K562 (cell line): ENCODE results near the gene RNF151. TPM values are rescaled to one million over a fixed set of nuclear protein-coding genes. Genes with fewer than 3 reads are reported as not detected.

Experiments
- ATAC-seq: fragments of 200-7000 bp; cut with Tn5 transposase; 3 replicates; pipeline ENCODE4 v1.9.1; 2020; ENCODE audit warnings: moderate library complexity
- BruUV-seq: library from RNA; stranded (reverse); fragments of 400-500 nt; replicated peaks from 2 replicates; lab custom pipeline; 2021; lab: Mats Ljungman, UMichigan
- CTCF ChIA-PET: fragments of 300-600 bp; formaldehyde crosslinking; extraction: SDS; loops from one replicate; lab custom pipeline; 2021; ENCODE audit warnings: low intra/inter-chr PET ratio; lab: Yijun Ruan, JAX
- POLR2A ChIA-PET: fragments of 300-600, 350-650 bp; sonication (Branson Sonifier 250); formaldehyde crosslinking; extraction: SDS; loops from one replicate; lab custom pipeline; 2021; ENCODE audit warnings: antibody characterized with exemption, inconsistent platforms; lab: Yijun Ruan, JAX
- DNase-seq, 4 experiments: peaks; one replicate each; pipeline versions ENCODE4 v3.0.0 to v3.0.0-alpha.2; 2011 to 2018; ENCODE audit warnings: low spot score in 3 of 4, mixed read lengths in 3 of 4; ENCODE audit errors: extremely low read depth in 1 of 4
- FAIRE-seq: peaks from 2 replicates; lab custom pipeline; 2011; peaks lifted over from hg19 to GRCh38; lab: Jason Lieb, UNC
- H2AFZ ChIP-seq: 2 replicates; pipeline ENCODE4 v1.6.0; 2011; ENCODE audit warnings: low read depth, low read length, control low read depth, inconsistent platforms
- H3K27ac ChIP-seq: fragments of 200-600 bp; 3 replicates; pipeline ENCODE4 v1.8.0; 2011; ENCODE audit warnings: low read depth, mild to moderate bottlenecking, control low read depth, inconsistent platforms, low read length, moderate library complexity, mixed read lengths; ENCODE audit errors: extremely low read depth
- H3K27me3 ChIP-seq, 2 experiments: fragments of 300-600 bp in 1 of 2; 2 replicates in 1 of 2; 3 replicates in 1 of 2; pipeline versions ENCODE4 v1.6.0 to v1.8.0; 2011; ENCODE audit warnings: inconsistent platforms in 2 of 2, low read length in 2 of 2, mild to moderate bottlenecking in 1 of 2, mixed read lengths in 1 of 2, moderate library complexity in 1 of 2; ENCODE audit not compliant: control insufficient read depth in 2 of 2, insufficient read depth in 2 of 2
- H3K36me3 ChIP-seq: fragments of 300-600 bp; 3 replicates; pipeline ENCODE4 v1.8.0; 2011; ENCODE audit warnings: mild to moderate bottlenecking, low read length, inconsistent platforms; ENCODE audit not compliant: control insufficient read depth, insufficient read depth
- H3K4me1 ChIP-seq, 2 experiments: fragments of 200-600 bp in 1 of 2; replicated peaks in 1 of 2; 2 replicates in 1 of 2; 3 replicates in 1 of 2; pipeline versions ENCODE4 v1.5.1 to v1.8.0; 2011; ENCODE audit warnings: inconsistent platforms in 2 of 2, low read length in 2 of 2, mild to moderate bottlenecking in 1 of 2, mixed read lengths in 1 of 2, moderate library complexity in 1 of 2; ENCODE audit not compliant: control insufficient read depth in 2 of 2, insufficient read depth in 2 of 2
- H3K4me2 ChIP-seq: 2 replicates; pipeline ENCODE4 v1.6.1; 2011; ENCODE audit warnings: low read length, control low read depth, inconsistent platforms, mixed read lengths; ENCODE audit not compliant: insufficient read depth
- H3K4me3 ChIP-seq: fragments of 200-600 bp; sonication (generic), shearing (Covaris generic); 2 replicates; pipeline ENCODE4 v1.5.1; 2016; ENCODE audit warnings: control low read depth, inconsistent platforms
- H3K79me2 ChIP-seq: fragments of 200-600 bp; 3 replicates; pipeline ENCODE4 v1.8.0; 2011; ENCODE audit warnings: low read length, inconsistent platforms; ENCODE audit not compliant: control insufficient read depth, insufficient read depth
- H3K9ac ChIP-seq, 2 experiments: 2 replicates each; pipeline versions ENCODE4 v1.6.0 to v1.6.1; 2011; ENCODE audit warnings: low read depth in 2 of 2, low read length in 2 of 2, control low read depth in 1 of 2, inconsistent platforms in 1 of 2, mild to moderate bottlenecking in 1 of 2, mixed read lengths in 1 of 2; ENCODE audit not compliant: insufficient read depth in 1 of 2
- H3K9me1 ChIP-seq: one replicate; pipeline ENCODE4 v1.6.0; 2011; ENCODE audit warnings: inconsistent platforms, mild to moderate bottlenecking, low read length, moderate library complexity; ENCODE audit not compliant: control insufficient read depth, insufficient read depth
- H3K9me3 ChIP-seq: replicated peaks from 2 replicates; pipeline ENCODE4 v1.5.1; 2011; ENCODE audit warnings: low read depth, low read length, inconsistent platforms; ENCODE audit not compliant: control insufficient read depth, insufficient read depth
- H4K20me1 ChIP-seq: replicated peaks from 2 replicates; pipeline ENCODE4 v1.6.1; 2011; ENCODE audit warnings: low read length, inconsistent platforms, mixed read lengths; ENCODE audit not compliant: control insufficient read depth, insufficient read depth
- CEBPG ChIP-seq, 3 experiments: fragments of 200-800 bp in 1 of 3; sonication (Bioruptor generic) in 1 of 3; sonication (generic) in 1 of 3; formaldehyde crosslinking in 1 of 3; IDR thresholded peaks in 2 of 3; conservative IDR thresholded peaks in 1 of 3; 2 replicates each; pipeline versions ENCODE4 v1.6.1 to v1.8.0; 2016 to 2022; ENCODE audit warnings: missing compliant biosample characterization in 2 of 3, missing genetic modification characterization in 2 of 3, mild to moderate bottlenecking in 1 of 3, missing genetic modification reagents in 1 of 3
- POLR2G ChIP-seq: fragments of 200-400 bp; formaldehyde crosslinking; IDR thresholded peaks from 2 replicates; pipeline ENCODE4 v1.6.1; 2017; ENCODE audit warnings: low read depth, mild to moderate bottlenecking, antibody characterized with exemption, low read length, moderate library complexity
- WGBS: fragments of 100-300 bp; shearing (Covaris generic); methylation state at CpG from one replicate; pipeline ENCODE4 v1.1.6; 2016; ENCODE audit warnings: low coverage, mixed read lengths; ENCODE audit not compliant: insufficient coverage; ENCODE audit errors: missing lambda C conversion rate; 5-methylcytosine and 5-hydroxymethylcytosine counted together
- in situ Hi-C: fragments of 300-500 bp; cut with MboI; formaldehyde crosslinking; loops from 4 replicates; pipeline ENCODE4 v1.15.0; 2018; ENCODE audit warnings: inconsistent platforms, mixed read lengths
- intact Hi-C: fragments of 100-400 bp; cut with micrococcal nuclease; formaldehyde crosslinking; loops from 2 replicates; pipeline ENCODE4 v1.14.2; 2022
- polyA plus RNA-seq, 8 experiments: library from polyadenylated mRNA; depleted of rRNA in 4 of 8; stranded (reverse) in 5 of 8; unstranded in 3 of 8; fragments of >200 nt; fragmentation: Nextera tagmentation in 2 of 8; fragmentation: Illumina TruSeq in 1 of 8; extraction: Ambion mirVana in 2 of 8; extraction: Trizol in 1 of 8; gene quantifications; 2 replicates each; pipeline versions ENCODE4 v1.2.1 to v1.2.3, GENCODE V29; 2011 to 2014; ENCODE audit warnings: inconsistent platforms in 1 of 8, missing spikeins in 1 of 8
- total RNA-seq, 7 experiments: library from RNA; depleted of rRNA in 6 of 7; stranded (reverse); fragments of >200 nt in 6 of 7; fragmentation: Illumina TruSeq in 2 of 7; extraction: Trizol in 2 of 7; gene quantifications; 2 replicates each; pipeline versions ENCODE4 v1.2.1 to v1.2.3, GENCODE V29; 2011 to 2021; ENCODE audit warnings: low replicate concordance in 1 of 7

Gene RNF151
- total and polyA plus RNA-seq, 9 of the 15 experiments (the other 6 are each of a cell fraction or from before 2014, with no cell fraction given) = not detected

- ATAC-seq = no peak
- CTCF ChIA-PET = no interaction called here
- FAIRE-seq = no peak
- Histone ChIP-seq H3K4me1 (peaks cover 7 to 76% of the 10 kb centered on the region in 2 experiments; a peak in 4 of 5 replicates), H3K9me1 (no peaks in the 10 kb centered on the region), H3K27me3 (no peaks in the 10 kb centered on the region), H2AFZ (no peak overlapping the region), H3K79me2 (peaks cover 38% of the 10 kb centered on the region), H4K20me1 (no peaks in the 10 kb centered on the region)
- in situ Hi-C loops = no loop called here
- BruUV-seq = no TSS peak
- TF ChIP-seq CEBPG (CRISPR knock-in tag; IDR thresholded peaks at IDR 0.05) (no peak), CEBPG (tag; conservative IDR thresholded peaks at IDR 0.05 in 1 of 2, IDR thresholded peaks at IDR 0.05 in 1 of 2) (no peak), POLR2G (peak; percentile 21; the same call in 1 of the 2 replicates)
- TF ChIP-seq, all 486 proteins: peak for 1
- POLR2A ChIA-PET = interaction anchor here (1.4 to 1.8 kb wide), 2 partner anchors 9 to 18 kb away, joined by 3 to 10 read pairs; partner anchors contain the start of gene RPS2
- Histone ChIP-seq H3K27ac (no peak overlapping the region), H3K9ac (peak overlapping the region in 1 of 2 experiments; percentile 56; a peak in 2 of 4 replicates), H3K36me3 (peaks cover 53% of the 10 kb centered on the region; the same call in 2 of the 3 replicates), H3K4me3 (peak overlapping the region; percentile 8; the same call in 1 of the 2 replicates), H3K9me3 (no peaks in the 10 kb centered on the region), H3K4me2 (no peak overlapping the region)
- intact Hi-C loops = no loop called here
- no peak for DNase-seq
- 83% methylated on average over 10 of the region's 16 CpGs for WGBS
Measured at GRCh38 chr16:1973461-1974156, 7.0 kb downstream of the RNF151 start.
